Ishikawa (cell line): ENCODE results near the gene POC1B.

Source experiments
- CEBPB ChIP-seq: IDR thresholded peaks from 2 replicates; pipeline ENCODE4 v1.6.1; 2012
- CREB1 ChIP-seq: IDR thresholded peaks from 2 replicates; pipeline ENCODE4 v1.6.1; 2012; ENCODE audit warnings: low read depth
- EGR1 ChIP-seq: IDR thresholded peaks from 2 replicates; pipeline ENCODE4 v1.6.1; 2012
- EP300 ChIP-seq: IDR thresholded peaks from 2 replicates; pipeline ENCODE4 v1.6.1; 2012; ENCODE audit warnings: borderline replicate concordance
- FOXM1 ChIP-seq: IDR thresholded peaks from 2 replicates; pipeline ENCODE4 v1.6.1; 2012; ENCODE audit warnings: low read depth, borderline replicate concordance
- NFIC ChIP-seq: IDR thresholded peaks from 2 replicates; pipeline ENCODE4 v1.6.1; 2012
- RAD21 ChIP-seq: IDR thresholded peaks from 2 replicates; pipeline ENCODE4 v1.6.1; 2012; ENCODE audit warnings: low read depth
- TAF1 ChIP-seq: IDR thresholded peaks from 2 replicates; pipeline ENCODE4 v1.6.1; 2012; ENCODE audit warnings: low read depth, mild to moderate bottlenecking
- TEAD4 ChIP-seq: IDR thresholded peaks from 2 replicates; pipeline ENCODE4 v1.6.1; 2012
- YY1 ChIP-seq: IDR thresholded peaks from 2 replicates; pipeline ENCODE4 v1.6.1; 2012; ENCODE audit warnings: low read depth
- ZBTB7A ChIP-seq: IDR thresholded peaks from 2 replicates; pipeline ENCODE4 v1.6.1; 2012; ENCODE audit warnings: low read depth
- TF ChIP-seq, protein P1 (sequence below): IDR thresholded peaks from 2 replicates; pipeline ENCODE4 v1.6.1; 2012; ENCODE audit warnings: low read depth, mild to moderate bottlenecking
- TF ChIP-seq, protein P2 (sequence below): IDR thresholded peaks from 2 replicates; pipeline ENCODE4 v1.6.1; 2012

DNA sequence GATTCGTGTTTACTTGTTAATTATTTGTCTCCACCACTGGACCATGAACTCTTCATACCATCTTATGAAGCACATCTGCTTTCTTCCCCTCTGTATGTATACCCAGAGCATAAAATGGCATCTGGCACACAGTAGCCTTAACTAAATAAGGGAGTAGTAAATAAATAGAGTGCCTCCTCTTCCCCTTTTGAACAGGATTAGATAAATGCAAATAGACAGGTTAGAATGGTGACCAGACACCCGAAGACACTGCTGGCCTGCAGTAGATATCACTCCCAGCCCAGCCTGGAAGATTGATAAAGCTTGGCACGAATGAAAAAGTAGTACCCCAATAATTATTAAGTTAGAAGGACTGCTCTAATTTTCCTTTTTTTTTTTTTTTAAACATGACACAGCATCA is 8.1 kb downstream of the POC1B start:
- TF ChIP-seq EP300 = no peak
- no peak for TF ChIP-seq EGR1
- TF ChIP-seq YY1 = no peak
- no peak for TF ChIP-seq TAF1
- no peak for TF ChIP-seq RAD21
- no peak for TF ChIP-seq CREB1
- TF ChIP-seq, protein P1, sequence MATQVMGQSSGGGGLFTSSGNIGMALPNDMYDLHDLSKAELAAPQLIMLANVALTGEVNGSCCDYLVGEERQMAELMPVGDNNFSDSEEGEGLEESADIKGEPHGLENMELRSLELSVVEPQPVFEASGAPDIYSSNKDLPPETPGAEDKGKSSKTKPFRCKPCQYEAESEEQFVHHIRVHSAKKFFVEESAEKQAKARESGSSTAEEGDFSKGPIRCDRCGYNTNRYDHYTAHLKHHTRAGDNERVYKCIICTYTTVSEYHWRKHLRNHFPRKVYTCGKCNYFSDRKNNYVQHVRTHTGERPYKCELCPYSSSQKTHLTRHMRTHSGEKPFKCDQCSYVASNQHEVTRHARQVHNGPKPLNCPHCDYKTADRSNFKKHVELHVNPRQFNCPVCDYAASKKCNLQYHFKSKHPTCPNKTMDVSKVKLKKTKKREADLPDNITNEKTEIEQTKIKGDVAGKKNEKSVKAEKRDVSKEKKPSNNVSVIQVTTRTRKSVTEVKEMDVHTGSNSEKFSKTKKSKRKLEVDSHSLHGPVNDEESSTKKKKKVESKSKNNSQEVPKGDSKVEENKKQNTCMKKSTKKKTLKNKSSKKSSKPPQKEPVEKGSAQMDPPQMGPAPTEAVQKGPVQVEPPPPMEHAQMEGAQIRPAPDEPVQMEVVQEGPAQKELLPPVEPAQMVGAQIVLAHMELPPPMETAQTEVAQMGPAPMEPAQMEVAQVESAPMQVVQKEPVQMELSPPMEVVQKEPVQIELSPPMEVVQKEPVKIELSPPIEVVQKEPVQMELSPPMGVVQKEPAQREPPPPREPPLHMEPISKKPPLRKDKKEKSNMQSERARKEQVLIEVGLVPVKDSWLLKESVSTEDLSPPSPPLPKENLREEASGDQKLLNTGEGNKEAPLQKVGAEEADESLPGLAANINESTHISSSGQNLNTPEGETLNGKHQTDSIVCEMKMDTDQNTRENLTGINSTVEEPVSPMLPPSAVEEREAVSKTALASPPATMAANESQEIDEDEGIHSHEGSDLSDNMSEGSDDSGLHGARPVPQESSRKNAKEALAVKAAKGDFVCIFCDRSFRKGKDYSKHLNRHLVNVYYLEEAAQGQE = no peak
- TF ChIP-seq CEBPB = no peak
- TF ChIP-seq FOXM1 = no peak
- TF ChIP-seq, protein P2, sequence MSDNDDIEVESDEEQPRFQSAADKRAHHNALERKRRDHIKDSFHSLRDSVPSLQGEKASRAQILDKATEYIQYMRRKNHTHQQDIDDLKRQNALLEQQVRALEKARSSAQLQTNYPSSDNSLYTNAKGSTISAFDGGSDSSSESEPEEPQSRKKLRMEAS = no peak
- TF ChIP-seq TEAD4 = no peak
- TF ChIP-seq ZBTB7A = no peak
- no peak for TF ChIP-seq NFIC
